ENCODE results near the gene SIMC1. TPM values are rescaled to one million over a fixed set of nuclear protein-coding genes. Genes with fewer than 3 reads are reported as not detected.
A peak's percentile ranks its signal among the peaks of the same experiment; 100 is the strongest.

SIMC1 gene
- polyA plus RNA-seq, 5 donors: 21.5 to 29.1 (median 26.4) TPM

- DNase-seq: no peak
Measured at GRCh38 chr5:176387384-176387925, 149.2 kb downstream of the SIMC1 start.

GRCh38 chr5:176388003-176388443 is 149.8 kb downstream of the SIMC1 start:
- no peak for DNase-seq

GRCh38 chr5:176388444-176389134 is 150.4 kb downstream of the SIMC1 start, which contains the start of the genes HIGD2A and NOP16:
Gene HIGD2A, plus strand, starts transcription at chr5:176388751. Its CDS starts 69 bp downstream, at chr5:176388820.
Gene NOP16, minus strand, starts transcription at chr5:176388598. Its CDS starts 59 bp downstream, at chr5:176388539.
- DNase-seq: peak; percentile 97 to 98

- DNase-seq: no peak
Measured at GRCh38 chr5:176389135-176390123, 151.2 kb downstream of the SIMC1 start.

GRCh38 chr5:176391479-176391878 is 153.3 kb downstream of the SIMC1 start:
- DNase-seq: no peak

- DNase-seq: no peak
Measured at GRCh38 chr5:176391999-176392398, 153.8 kb downstream of the SIMC1 start.

- DNase-seq: no peak
Measured at GRCh38 chr5:176392526-176392925, 154.3 kb downstream of the SIMC1 start.

GRCh38 chr5:176394096-176394495 is 155.9 kb downstream of the SIMC1 start:
- no peak for DNase-seq

- DNase-seq: peak; percentile 70
Measured at GRCh38 chr5:176394881-176395675, 156.9 kb downstream of the SIMC1 start.

Other genes with a start within 250 kb of the SIMC1 start
- 100 to 1,000 TPM; 142 to 174 (median 161) TPM for gene KIAA1191, start 123.3 kb downstream of the SIMC1 start, polyA plus RNA-seq (ENCODE audit: insufficient read depth in 1 of 5, insufficient read length in 5 of 5, low replicate concordance in 1 of 5)
- gene ARL10, start 127.1 kb downstream of the SIMC1 start, polyA plus RNA-seq (ENCODE audit: insufficient read depth in 1 of 5, insufficient read length in 5 of 5, low replicate concordance in 1 of 5): 10 to 100 TPM; 11.4 to 20.7 (median 16.4) TPM
- gene NOP16, start 150.2 kb downstream of the SIMC1 start, polyA plus RNA-seq (ENCODE audit: insufficient read depth in 1 of 5, insufficient read length in 5 of 5, low replicate concordance in 1 of 5): 10 to 100 TPM; 24.0 to 36.8 (median 33.2) TPM
- gene HIGD2A, start 150.3 kb downstream of the SIMC1 start, polyA plus RNA-seq (ENCODE audit: insufficient read depth in 1 of 5, insufficient read length in 5 of 5, low replicate concordance in 1 of 5): 100 to 1,000 TPM in 1 of 5 donors, 10 to 100 TPM in 4; 69.4 to 121 (median 89.8) TPM
- 10 to 100 TPM; 37.7 to 68.3 (median 45.7) TPM for gene CLTB, start 178.1 kb downstream of the SIMC1 start, polyA plus RNA-seq (ENCODE audit: insufficient read depth in 1 of 5, insufficient read length in 5 of 5, low replicate concordance in 1 of 5)
- gene FAF2, start 210.0 kb downstream of the SIMC1 start, polyA plus RNA-seq (ENCODE audit: insufficient read depth in 1 of 5, insufficient read length in 5 of 5, low replicate concordance in 1 of 5): 10 to 100 TPM; 41.9 to 55.9 (median 51.2) TPM